Psoas muscle (tissue), 8 donors: ENCODE results near the gene MMP24OS. TPM values are rescaled to one million over a fixed set of nuclear protein-coding genes. Genes with fewer than 3 reads are reported as not detected.
A peak's percentile ranks its signal among the peaks of the same experiment; 100 is the strongest.

ENCODE experiments used
- ATAC-seq, 4 donors: fragments of 200-7000 bp; cut with Tn5 transposase; one replicate each; pipeline ENCODE4 v1.9.1; 2020; ENCODE audit warnings: moderate library complexity in 3 of 4, mild to moderate bottlenecking in 2 of 4
- DNase-seq, 2 donors: peaks; one replicate each; pipeline ENCODE4 v3.0.0-alpha.2; 2020
- H3K27ac ChIP-seq: fragments of 200-600 bp; one replicate; pipeline ENCODE4 v1.8.0; 2022
- H3K27me3 ChIP-seq, 3 donors: fragments of 200-600 bp in 1 of 3; one replicate each; pipeline versions ENCODE4 v1.6.1 to v1.8.0; 2013 to 2022; ENCODE audit warnings: low read length in 2 of 3, mild to moderate bottlenecking in 2 of 3, moderate library complexity in 1 of 3; ENCODE audit not compliant: insufficient read depth in 3 of 3
- H3K36me3 ChIP-seq, 2 donors: fragments of 200-600 bp in 1 of 2; one replicate each; pipeline versions ENCODE4 v1.6.1 to v1.8.0; 2013 to 2022; ENCODE audit warnings: low read depth in 1 of 2, mild to moderate bottlenecking in 1 of 2, moderate library complexity in 1 of 2; ENCODE audit not compliant: insufficient read depth in 1 of 2
- H3K4me1 ChIP-seq: fragments of 200-600 bp; one replicate; pipeline ENCODE4 v1.8.0; 2022
- H3K4me3 ChIP-seq: fragments of 200-600 bp; one replicate; pipeline ENCODE4 v1.8.0; 2022; ENCODE audit warnings: mild to moderate bottlenecking
- H3K9me3 ChIP-seq: fragments of 200-600 bp; one replicate; pipeline ENCODE4 v1.8.0; 2022
- CTCF ChIP-seq: fragments of 200-600 bp; IDR thresholded peaks from one replicate; pipeline ENCODE4 v1.8.0; 2022; ENCODE audit warnings: antibody characterized with exemption
- WGBS, 3 donors: extraction: QIAGEN DNeasy Blood & Tissue Kit; methylation state at CpG; one replicate each; pipeline versions ENCODE4 v1.1.6 to v1.1.7; 2013; 5-methylcytosine and 5-hydroxymethylcytosine counted together
- intact Hi-C, 2 donors: fragments of 100-400 bp; cut with DNase I; formaldehyde crosslinking; loops; one replicate each; pipeline versions ENCODE4 v1.11.0 to v1.14.2; 2022
- polyA plus RNA-seq, 3 donors: library from polyadenylated mRNA; stranded (reverse); fragments of 200-250 nt; gene quantifications; one replicate each; pipeline ENCODE4 v1.2.3, GENCODE V29; 2013
- total RNA-seq, 4 donors: library from RNA; stranded (reverse); fragmentation: NEBNext Ultra II Directional in 2 of 4; extraction: Animal tissue kit (Norgen Biotek cat#: 25700) in 2 of 4; gene quantifications; one replicate each; pipeline versions ENCODE4 v1.2.1 to v1.2.4, GENCODE V29; 2021 to 2023
- donor health status: healthy with polysubstance abuse.
- donor health status: DM: no; HTN: no; CAD: no; lungs with moderate emphysema.
- donor health status: Bipolar disorder and iron deficiency.
- donor health status: healthy.
- donor health status: DM: yes; HTN: yes; CAD: no.
- donor health status: DM: no; HTN: no; CAD: no.
- donor health status: DM: no; HTN: no; CAD: no.
- donor health status: DM: yes; HTN: yes; CAD: no.

The MMP24OS gene
- total and polyA plus RNA-seq, 7 donors = 10.4 to 40.6 (median 25.1) TPM

DNA sequence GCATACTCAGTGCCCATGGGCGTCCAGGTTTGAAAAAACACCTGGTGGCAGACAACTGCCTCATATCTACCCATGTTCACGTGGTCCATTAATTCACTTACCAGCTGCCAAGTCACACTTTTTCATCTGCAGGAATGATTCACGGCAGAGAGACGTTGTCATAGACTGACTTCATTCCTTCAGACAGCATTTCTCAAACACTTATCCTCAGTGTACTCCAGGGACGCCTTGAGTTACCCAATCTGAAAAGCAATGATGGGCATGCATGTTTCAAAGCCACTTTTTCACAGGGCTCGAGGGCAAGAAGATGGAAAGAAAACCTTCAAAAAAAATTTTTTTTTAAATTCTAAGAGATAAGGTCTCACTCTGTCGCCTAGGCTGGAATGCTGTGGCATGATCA is 6.0 kb downstream of the MMP24OS start:
- peaks cover 0 to 64% of the 10 kb centered on the region in 2 donors for H3K36me3 ChIP-seq
- ATAC-seq = no peak
- no peaks in the 10 kb centered on the region for H3K27me3 ChIP-seq
- WGBS, 3 donors = 63 to 67% (median 64%) methylated on average over 7 of the region's 7 CpGs
- TF ChIP-seq CTCF = no peak
- peaks cover 6% of the 10 kb centered on the region for H3K4me1 ChIP-seq
- no peaks in the 10 kb centered on the region for H3K9me3 ChIP-seq
- DNase-seq = no peak
- H3K27ac ChIP-seq = no peak overlapping the region
- intact Hi-C loops = loop anchor here (5.0 to 10.0 kb wide), 3 partner anchors 125 to 437 kb away; partner anchors contain the start of gene EDEM2 (in 2 of the 2)
- H3K4me3 ChIP-seq = no peak overlapping the region

- H3K27me3 ChIP-seq = no peaks in the 10 kb centered on the region
- DNase-seq = no peak
- no peak for ATAC-seq
- peaks cover 0 to 65% of the 10 kb centered on the region in 2 donors for H3K36me3 ChIP-seq
- no peak overlapping the region for H3K27ac ChIP-seq
- intact Hi-C loops = loop anchor here (5.0 to 10.0 kb wide), 3 partner anchors 124 to 436 kb away; partner anchors contain the start of gene EDEM2 (in 2 of the 2)
- H3K9me3 ChIP-seq = no peaks in the 10 kb centered on the region
- H3K4me1 ChIP-seq = no peaks in the 10 kb centered on the region
- no peak overlapping the region for H3K4me3 ChIP-seq
- WGBS, 3 donors = 79 to 88% (median 86%) methylated on average over 20 of the region's 20 CpGs
- TF ChIP-seq CTCF = no peak
These were observed 6.6 kb downstream of the MMP24OS start for GRCh38 chr20:35271073-35271882.

DNA sequence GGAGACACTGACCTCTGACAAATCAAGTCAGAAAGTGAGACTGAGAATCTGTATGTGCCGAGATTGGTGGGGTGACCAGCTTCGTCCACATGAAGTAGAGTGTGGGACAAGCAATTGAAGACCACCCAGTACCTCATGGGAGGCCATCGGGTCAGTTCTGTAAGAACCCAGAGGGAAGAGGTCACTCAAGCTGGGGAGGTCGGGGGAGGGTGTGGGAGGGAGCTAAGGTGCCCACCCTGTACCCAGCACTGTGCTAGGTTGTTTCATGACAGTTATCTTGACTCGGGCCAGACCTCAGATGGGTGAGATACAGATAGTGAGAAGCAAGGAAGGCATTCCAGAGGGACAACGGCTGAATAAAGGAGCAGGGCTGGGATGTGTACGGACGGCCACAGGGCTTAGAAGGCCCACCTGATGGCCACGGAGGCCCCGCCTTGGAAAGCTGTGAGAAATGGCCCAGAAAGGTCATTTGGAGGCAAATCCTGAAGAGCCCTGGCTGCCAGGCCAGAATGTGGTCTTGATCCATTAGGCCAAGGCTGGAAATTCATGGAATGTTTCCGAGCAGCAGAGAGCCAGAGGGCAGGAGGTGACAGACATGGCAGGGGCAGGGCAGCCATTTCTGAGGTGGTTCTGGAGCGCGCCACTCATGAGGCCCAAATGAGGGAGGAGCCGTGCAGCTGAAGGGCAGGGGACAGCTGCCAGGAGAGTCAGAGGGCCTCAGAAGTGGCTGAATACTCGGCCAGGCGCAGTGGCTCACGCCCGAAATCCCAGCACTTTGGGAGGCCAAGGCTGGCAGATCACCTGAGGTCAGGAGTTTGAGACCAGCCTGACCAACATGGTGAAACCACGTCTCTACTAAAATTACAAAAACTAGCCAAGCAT is 7.7 kb downstream of the MMP24OS start:
- DNase-seq = no peak
- Histone ChIP-seq H3K9me3 (no peaks in the 10 kb centered on the region), H3K4me1 (no peaks in the 10 kb centered on the region), H3K4me3 (no peak overlapping the region), H3K27me3 (no peaks in the 10 kb centered on the region), H3K27ac (no peak overlapping the region), H3K36me3 (peaks cover 0 to 63% of the 10 kb centered on the region in 2 donors)
- no peak for ATAC-seq
- 87 to 91% (median 89%) methylated on average over 19 of the region's 19 CpGs for WGBS, 3 donors
- intact Hi-C loops = loop anchor here (5.0 to 10.0 kb wide), 3 partner anchors 123 to 435 kb away; partner anchors contain the start of gene EDEM2 (in 2 of the 2)
- TF ChIP-seq CTCF = no peak

DNA sequence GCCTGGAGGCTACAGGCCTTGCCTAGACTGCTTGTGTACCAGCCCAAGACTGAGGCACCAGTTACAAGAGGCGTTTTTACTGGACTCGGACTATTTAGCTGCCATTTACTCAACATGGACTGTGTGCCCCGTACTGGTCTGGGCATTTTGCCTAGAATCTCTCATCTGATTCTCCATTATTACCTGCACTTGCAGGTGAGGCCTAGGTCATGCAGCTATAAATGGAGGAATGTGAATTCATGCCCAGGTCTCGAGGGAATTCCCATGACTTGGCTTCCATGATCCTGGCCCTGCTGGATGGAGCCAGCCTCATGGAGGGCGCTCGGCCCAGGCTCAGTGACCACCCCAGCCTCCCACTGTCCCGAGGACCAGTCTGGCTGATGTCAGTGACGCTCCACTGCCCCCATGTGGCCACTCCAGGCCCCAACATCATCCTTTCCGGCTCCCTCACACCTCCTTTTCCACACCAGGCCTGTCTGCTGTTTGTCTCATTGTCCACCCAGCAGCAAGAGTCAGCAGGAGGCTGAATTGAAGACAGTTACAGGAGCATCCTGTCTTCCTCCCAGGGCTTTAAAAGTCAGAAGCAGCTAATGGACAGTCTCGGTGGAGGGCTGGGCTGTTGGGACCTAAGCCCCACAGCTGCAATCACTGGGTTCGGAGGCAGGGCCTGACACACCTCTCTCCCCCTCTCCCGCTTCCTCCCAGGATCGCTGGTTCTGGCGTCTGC is 8.7 kb downstream of the MMP24OS start:
- Histone ChIP-seq H3K36me3 (peaks cover 0 to 54% of the 10 kb centered on the region in 2 donors), H3K4me3 (no peak overlapping the region), H3K9me3 (no peaks in the 10 kb centered on the region), H3K27me3 (no peaks in the 10 kb centered on the region), H3K27ac (no peak overlapping the region), H3K4me1 (no peaks in the 10 kb centered on the region)
- intact Hi-C loops = loop anchor here in 1 of 2 donors (10.0 kb wide), 1 partner anchor 434 kb away; no protein-coding TSS in a partner anchor
- WGBS, 3 donors = 54 to 59% (median 57%) methylated on average over 14 of the region's 14 CpGs
- peak; percentile 72 to 83 (median 76) for ATAC-seq
- DNase-seq = peak; percentile 66 to 76
- peak; percentile 56 for TF ChIP-seq CTCF
